Spleen (tissue), 11 donors: ENCODE measurements around the gene ITGB8. TPM values are rescaled to one million over a fixed set of nuclear protein-coding genes. Genes with fewer than 3 reads are reported as not detected.

Source experiments
- DNase-seq: peaks from one replicate; pipeline ENCODE4 v3.0.0-alpha.2; 2020
- H3K27ac ChIP-seq, 8 donors: fragments of 200-600 bp; sonication (generic) in 7 of 8; 1 replicate in 4 of 8; 2 replicates in 4 of 8; pipeline versions ENCODE4 v1.5.0 to v1.8.0; 2016 to 2021; ENCODE audit warnings: inconsistent platforms in 4 of 8, mild to moderate bottlenecking in 4 of 8, moderate library complexity in 1 of 8
- H3K27me3 ChIP-seq, 7 donors: fragments of 200-600 bp; sonication (generic) in 6 of 7; replicated peaks in 1 of 7; 1 replicate in 4 of 7; 2 replicates in 3 of 7; pipeline versions ENCODE4 v1.5.0 to v1.8.0; 2016 to 2021; ENCODE audit warnings: inconsistent platforms in 3 of 7, mild to moderate bottlenecking in 1 of 7
- H3K36me3 ChIP-seq, 6 donors: fragments of 200-600 bp; sonication (generic) in 5 of 6; 1 replicate in 4 of 6; 2 replicates in 2 of 6; pipeline versions ENCODE4 v1.5.0 to v1.8.0; 2016 to 2021; ENCODE audit warnings: inconsistent platforms in 2 of 6
- H3K4me1 ChIP-seq, 6 donors: fragments of 200-600 bp; sonication (generic) in 5 of 6; 1 replicate in 3 of 6; 2 replicates in 3 of 6; pipeline versions ENCODE4 v1.5.0 to v1.8.0; 2016 to 2021; ENCODE audit warnings: inconsistent platforms in 3 of 6
- H3K4me3 ChIP-seq, 8 donors: fragments of 200-600 bp; sonication (generic) in 7 of 8; 1 replicate in 4 of 8; 2 replicates in 4 of 8; pipeline versions ENCODE4 v1.5.0 to v1.8.0; 2016 to 2021; ENCODE audit warnings: inconsistent platforms in 4 of 8, mild to moderate bottlenecking in 4 of 8, moderate library complexity in 2 of 8
- H3K9me3 ChIP-seq, 8 donors: fragments of 200-600 bp; sonication (generic) in 7 of 8; 1 replicate in 4 of 8; 2 replicates in 4 of 8; pipeline versions ENCODE4 v1.5.0 to v1.8.0; 2016 to 2021; ENCODE audit warnings: inconsistent platforms in 4 of 8
- CTCF ChIP-seq, 11 experiments: fragments of 200-600 bp in 7 of 11; fragments of 450-650 bp in 4 of 11; sonication (generic) in 4 of 11; IDR thresholded peaks in 8 of 11; conservative IDR thresholded peaks in 3 of 11; 1 replicate in 7 of 11; 2 replicates in 4 of 11; pipeline versions ENCODE4 v1.4.0 to v1.8.0; 2016 to 2021; ENCODE audit warnings: antibody characterized with exemption in 11 of 11, inconsistent platforms in 4 of 11, mild to moderate bottlenecking in 1 of 11
- POLR2A ChIP-seq, 3 donors: fragments of 450-650 bp; IDR thresholded peaks; one replicate each; pipeline ENCODE4 v1.5.1; 2017; ENCODE audit warnings: antibody characterized with exemption in 3 of 3, mild to moderate bottlenecking in 1 of 3
- POLR2AphosphoS5 ChIP-seq, 3 donors: sonication (generic); formaldehyde crosslinking; IDR thresholded peaks; one replicate each; pipeline ENCODE4 v1.5.1; 2017; ENCODE audit warnings: antibody characterized with exemption in 3 of 3
- WGBS, 5 donors: extraction: QIAGEN DNeasy Blood & Tissue Kit in 3 of 5; methylation state at CpG; one replicate each; pipeline versions ENCODE4 v1.1.5 to v1.1.7; 2013 to 2018; 5-methylcytosine and 5-hydroxymethylcytosine counted together
- intact Hi-C: fragments of 100-400 bp; cut with DNase I; formaldehyde crosslinking; loops from one replicate; pipeline ENCODE4 v1.15.0; 2023; ENCODE audit warnings: low total_unique reads
- polyA plus RNA-seq, 3 donors: library from polyadenylated mRNA; stranded (reverse); fragments of 200-250 nt; gene quantifications; one replicate each; pipeline ENCODE4 v1.2.1, GENCODE V29; 2013
- total RNA-seq, 7 donors: library from RNA; depleted of rRNA in 3 of 7; stranded (reverse); fragments of >200 nt in 3 of 7; fragmentation: NEBNext Ultra II Directional in 4 of 7; extraction: Animal tissue kit (Norgen Biotek cat#: 25700) in 4 of 7; gene quantifications; one replicate each; pipeline versions ENCODE4 v1.1.0 to v1.2.1, GENCODE V29; 2016 to 2021
- donor health status: healthy with polysubstance abuse.
- donor health status: DM: no; HTN: no; CAD: no; lungs with moderate emphysema.
- donor health status: DM: no; HTN: no; CAD: no.
- donor health status: Bipolar disorder and iron deficiency.
- donor health status: healthy.
- donor health status: DM: no; HTN: no; CAD: no.
- donor health status: DM: yes; HTN: yes; CAD: no.

ITGB8 gene
- total and polyA plus RNA-seq, 10 donors, result 0.11 to 1.1 (median 0.28) TPM

- TF ChIP-seq CTCF (IDR thresholded peaks at IDR 0.05 in 8 of 11, conservative IDR thresholded peaks at IDR 0.05 in 3 of 11), result no peak
- TF ChIP-seq POLR2A (IDR thresholded peaks at IDR 0.05), result no peak
- no peak for TF ChIP-seq POLR2AphosphoS5 (IDR thresholded peaks at IDR 0.05)
- Histone ChIP-seq H3K27me3 (peaks cover 0 to 5% (median 0%) of the 10 kb centered on the region in 7 donors), H3K9me3 (no peaks in the 10 kb centered on the region), H3K4me3 (no peak overlapping the region), H3K27ac (no peak overlapping the region), H3K36me3 (no peaks in the 10 kb centered on the region), H3K4me1 (no peaks in the 10 kb centered on the region)
- intact Hi-C loops, result no loop called here
- DNase-seq, result no peak
Measured at GRCh38 chr7:20317413-20317812, 13.3 kb upstream of the ITGB8 start.

- Histone ChIP-seq H3K36me3 (no peaks in the 10 kb centered on the region), H3K4me3 (no peak overlapping the region), H3K27me3 (peaks cover 0 to 5% (median 0%) of the 10 kb centered on the region in 7 donors), H3K9me3 (no peaks in the 10 kb centered on the region), H3K4me1 (no peaks in the 10 kb centered on the region), H3K27ac (no peak overlapping the region)
- no peak for DNase-seq
- WGBS, 5 donors, result 78 to 87% (median 81%) methylated on average over 6 of the region's 6 CpGs
- no peak for TF ChIP-seq POLR2A (IDR thresholded peaks at IDR 0.05)
- TF ChIP-seq CTCF (IDR thresholded peaks at IDR 0.05 in 8 of 11, conservative IDR thresholded peaks at IDR 0.05 in 3 of 11), result no peak
- no peak for TF ChIP-seq POLR2AphosphoS5 (IDR thresholded peaks at IDR 0.05)
- intact Hi-C loops, result no loop called here
Measured at GRCh38 chr7:20318933-20319332, 11.8 kb upstream of the ITGB8 start.

GRCh38 chr7:20320322-20320721 is 10.4 kb upstream of the ITGB8 start:
- H3K27me3 ChIP-seq, result no peaks in the 10 kb centered on the region
- H3K27ac ChIP-seq, result no peak overlapping the region
- H3K36me3 ChIP-seq, result no peaks in the 10 kb centered on the region
- H3K4me1 ChIP-seq, result no peaks in the 10 kb centered on the region
- H3K4me3 ChIP-seq, result no peak overlapping the region
- H3K9me3 ChIP-seq, result no peaks in the 10 kb centered on the region
- no peak for TF ChIP-seq POLR2AphosphoS5 (IDR thresholded peaks at IDR 0.05)
- TF ChIP-seq POLR2A (IDR thresholded peaks at IDR 0.05), result no peak
- TF ChIP-seq CTCF (IDR thresholded peaks at IDR 0.05 in 8 of 11, conservative IDR thresholded peaks at IDR 0.05 in 3 of 11), result no peak
- DNase-seq, result no peak
- 51 to 60% (median 58%) methylated on average over 3 of the region's 3 CpGs for WGBS, 5 donors
- intact Hi-C loops, result no loop called here

- TF ChIP-seq POLR2A (IDR thresholded peaks at IDR 0.05) (no peak), POLR2AphosphoS5 (IDR thresholded peaks at IDR 0.05) (no peak), CTCF (IDR thresholded peaks at IDR 0.05 in 8 of 11, conservative IDR thresholded peaks at IDR 0.05 in 3 of 11) (no peak)
- Histone ChIP-seq H3K27me3 (no peaks in the 10 kb centered on the region), H3K4me3 (no peak overlapping the region), H3K36me3 (no peaks in the 10 kb centered on the region), H3K9me3 (no peaks in the 10 kb centered on the region), H3K27ac (no peak overlapping the region), H3K4me1 (no peaks in the 10 kb centered on the region)
- DNase-seq, result no peak
- WGBS, 5 donors, result 88 to 96% (median 93%) methylated on average over 7 of the region's 7 CpGs
- intact Hi-C loops, result no loop called here
Measured at GRCh38 chr7:20320786-20321185, 9.9 kb upstream of the ITGB8 start.
